CD4-positive, alpha-beta T cell treated with Interleukin-6 for 4 hours (primary cell): ENCODE results near the gene ACBD6.
"Not testable (repeated sequence)": the region's sequence is repeated elsewhere in the genome, so short reads cannot be mapped to it uniquely, and the experiment has no call there.

Experiments
- DNase-seq: peaks from one replicate; pipeline ENCODE4 v3.0.0-alpha.2; 2020; ENCODE audit warnings: mixed read lengths

ACBD6 gene

GRCh38 chr1:180408128-180408527 lies 94.2 kb downstream of the ACBD6 start:
- DNase-seq, result not testable (repeated sequence)

DNA sequence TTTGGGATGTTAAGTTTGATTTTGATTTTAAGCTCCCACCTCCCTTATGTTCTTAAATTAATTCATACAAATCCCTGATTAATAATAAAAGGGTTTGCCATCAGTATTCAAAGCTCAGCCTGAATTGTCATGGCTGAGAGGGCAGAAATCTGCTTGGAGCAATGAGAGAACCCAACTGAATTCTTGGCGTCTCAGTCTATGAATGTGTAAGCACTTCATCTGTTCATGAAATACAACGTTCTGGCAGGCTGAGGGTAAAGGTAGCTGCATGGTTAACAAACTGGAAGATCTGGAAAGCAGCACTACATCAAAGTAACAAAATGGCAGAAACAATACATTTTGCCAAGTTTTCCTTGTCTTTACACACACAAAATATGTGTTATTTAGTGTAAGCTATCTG lies 95.3 kb downstream of the ACBD6 start:
- DNase-seq, result no peak

DNA sequence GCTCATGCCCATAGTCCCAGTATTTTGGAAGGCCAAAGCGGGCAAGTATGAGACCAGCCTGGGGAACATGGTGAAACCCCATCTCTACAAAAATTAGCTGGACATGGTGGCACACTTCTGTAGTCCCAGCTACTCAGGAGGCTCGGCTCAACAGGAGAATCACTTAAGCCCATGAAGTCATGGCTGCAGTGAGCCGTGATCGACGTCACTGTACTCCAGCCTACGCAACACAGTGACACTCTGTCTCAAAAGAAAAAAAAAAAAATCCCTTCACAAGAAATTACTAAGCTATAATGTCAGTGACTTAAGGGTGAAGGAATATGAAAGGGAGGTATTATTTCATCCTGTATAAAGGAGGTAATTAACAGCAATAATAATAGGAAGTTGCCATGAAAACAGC lies 99.8 kb downstream of the ACBD6 start:
- DNase-seq, result no peak

DNA sequence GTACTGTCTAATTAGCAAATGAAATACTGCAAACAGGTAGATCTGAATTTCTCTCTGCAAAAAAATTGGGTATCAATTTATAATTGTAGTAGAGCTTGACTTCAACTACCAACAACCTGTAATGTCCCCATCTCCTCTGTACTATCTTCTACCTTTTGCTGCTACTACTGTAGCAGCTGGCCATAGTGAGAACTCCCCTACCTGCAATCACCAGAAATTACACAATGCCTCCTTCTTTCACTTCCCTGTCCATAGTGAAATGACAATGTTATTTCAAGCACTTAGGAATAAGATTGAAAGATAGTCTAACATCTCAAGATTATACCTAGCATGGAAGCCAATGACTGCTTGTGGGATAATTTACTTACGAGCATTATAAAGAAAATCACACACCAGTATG lies 100.4 kb downstream of the ACBD6 start:
- no peak for DNase-seq

- no peak for DNase-seq
These were observed 105.2 kb downstream of the ACBD6 start for GRCh38 chr1:180397175-180397574.

- no peak for DNase-seq
These were observed 109.8 kb downstream of the ACBD6 start for GRCh38 chr1:180392427-180393145.

- DNase-seq, result no peak
These were observed 110.4 kb downstream of the ACBD6 start for GRCh38 chr1:180392020-180392419.

DNA sequence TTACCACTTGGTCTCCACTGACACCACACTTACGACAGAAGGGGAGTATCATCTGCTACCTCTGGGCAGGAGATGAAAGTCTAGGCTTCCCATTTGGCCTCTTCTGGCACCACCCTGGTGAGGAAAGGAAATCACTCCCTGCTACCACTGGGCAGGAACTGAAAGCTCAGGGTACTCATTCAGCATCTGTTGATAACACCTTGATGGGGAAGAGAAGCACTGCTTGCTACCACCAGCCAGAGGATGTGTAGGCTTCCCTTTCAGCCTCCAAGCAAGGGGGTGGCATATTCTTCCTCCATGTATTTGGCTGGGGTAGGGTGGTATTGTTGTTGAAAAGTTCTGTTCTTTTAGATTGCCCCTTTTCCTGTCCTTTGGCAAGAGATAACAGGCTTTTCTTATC lies 115.0 kb downstream of the ACBD6 start:
- no peak for DNase-seq

DNA sequence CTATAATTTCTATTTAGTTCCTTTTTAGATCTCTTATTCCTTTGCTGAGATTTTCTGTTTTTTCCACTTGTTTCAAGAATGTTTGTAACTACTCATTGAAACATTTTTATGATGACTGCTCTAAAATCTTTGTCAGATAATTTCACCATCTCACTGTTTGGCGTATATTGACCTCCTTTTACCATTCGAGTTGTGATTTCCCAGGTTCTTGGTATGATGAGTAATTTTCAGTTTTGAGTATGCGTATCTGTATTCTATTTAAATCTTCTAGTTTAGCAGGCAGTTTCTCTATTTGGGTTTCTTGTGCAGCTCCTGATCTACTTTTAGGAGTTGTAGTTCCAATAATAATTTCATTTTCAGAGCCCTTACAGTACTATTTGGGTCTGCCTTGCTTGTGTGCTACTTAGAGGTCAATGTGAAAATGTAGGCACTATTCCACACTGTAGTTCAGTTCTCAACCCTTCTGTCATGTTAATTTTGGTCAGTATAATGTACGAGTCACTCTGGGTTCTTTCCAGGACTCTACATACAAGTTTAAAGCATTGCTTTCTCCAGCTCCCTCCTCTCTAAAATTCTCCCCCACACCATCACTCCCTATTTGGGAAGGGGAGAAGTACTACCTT lies 115.5 kb downstream of the ACBD6 start:
- DNase-seq, result no peak

DNA sequence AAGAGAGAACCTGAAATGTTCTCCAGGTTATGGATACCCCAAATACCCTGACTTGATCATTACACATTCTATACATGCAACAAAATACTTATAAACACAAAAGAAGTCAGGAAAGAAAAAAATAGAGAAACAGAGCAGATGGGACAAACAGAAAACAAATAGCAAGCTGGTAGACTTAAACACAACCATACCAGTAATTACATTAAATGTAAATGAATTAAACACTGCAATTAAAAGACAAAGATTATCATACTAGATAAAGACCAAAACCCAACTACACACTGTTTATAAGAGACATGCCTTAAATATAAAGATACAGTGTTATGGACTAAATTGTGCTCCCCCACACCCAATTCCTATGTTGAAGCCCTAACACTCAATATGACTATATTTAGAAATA lies 117.2 kb downstream of the ACBD6 start:
- no peak for DNase-seq

DNA sequence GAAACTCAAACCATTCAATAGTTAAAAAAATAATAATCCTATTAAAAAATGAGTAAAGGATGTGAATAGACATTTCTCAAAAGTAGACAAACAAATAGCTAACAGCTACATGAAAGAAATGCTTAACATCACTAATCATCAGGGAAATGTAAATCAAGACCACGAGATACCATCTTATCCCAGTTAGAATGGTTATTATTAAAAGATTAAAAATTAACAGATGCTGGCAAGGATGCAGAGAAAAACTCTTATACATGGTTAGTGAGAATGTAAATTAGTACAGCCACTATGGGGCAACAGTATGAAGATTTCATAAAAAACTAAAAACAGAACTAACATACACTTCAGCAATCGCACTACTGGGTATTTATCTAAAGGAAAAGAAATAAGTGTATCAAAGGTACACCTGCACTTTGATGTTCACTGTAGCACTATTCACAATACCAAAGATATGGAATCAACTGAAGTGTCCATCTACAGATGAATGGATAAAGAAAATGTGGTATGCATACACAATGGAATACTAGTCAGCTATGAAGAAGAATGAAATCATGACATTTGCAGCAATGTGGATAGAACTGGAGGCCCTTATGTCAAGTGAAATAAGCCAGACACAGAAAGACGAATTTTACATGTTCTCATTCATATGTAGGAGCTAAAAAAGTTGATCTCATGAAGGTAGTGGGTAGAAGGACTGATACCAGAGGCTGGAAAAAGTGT lies 117.9 kb downstream of the ACBD6 start:
- DNase-seq, result no peak

DNA sequence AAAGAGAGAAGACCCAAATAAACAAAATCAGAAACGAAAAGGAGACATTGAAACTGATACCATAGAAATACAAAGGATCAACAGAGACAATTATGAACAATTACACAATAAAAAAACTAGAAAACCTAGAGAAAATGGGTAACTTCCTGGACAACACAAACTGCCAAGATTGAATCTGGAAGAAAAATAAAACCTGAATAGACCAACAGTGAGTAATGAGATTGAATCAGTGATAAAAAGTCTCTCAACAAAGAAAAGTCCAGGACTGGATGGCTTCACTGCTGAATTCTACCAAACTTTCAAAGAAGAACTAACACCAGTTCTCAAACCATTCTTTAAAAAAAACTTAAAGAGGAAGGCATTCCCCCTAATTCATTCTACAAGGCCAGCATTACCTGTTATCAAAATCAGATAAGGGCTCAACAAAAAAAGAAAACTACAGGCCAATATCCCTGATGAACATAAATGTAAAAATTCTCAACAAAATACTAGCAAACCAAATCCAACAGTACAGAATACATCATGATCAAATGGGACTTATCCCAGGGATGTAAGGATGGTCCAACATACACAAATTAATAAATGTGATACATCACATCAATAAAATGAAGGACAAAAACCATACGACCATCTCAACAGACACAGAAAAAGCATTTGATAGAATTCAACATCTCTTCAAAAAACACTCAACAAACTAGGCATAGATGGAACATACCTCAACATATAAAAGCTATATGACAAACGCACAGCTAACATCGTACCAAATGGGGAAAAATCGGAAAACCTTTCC lies 119.9 kb downstream of the ACBD6 start:
- DNase-seq, result no peak

- DNase-seq, result no peak
These were observed 121.2 kb downstream of the ACBD6 start for GRCh38 chr1:180381184-180381580.

DNA sequence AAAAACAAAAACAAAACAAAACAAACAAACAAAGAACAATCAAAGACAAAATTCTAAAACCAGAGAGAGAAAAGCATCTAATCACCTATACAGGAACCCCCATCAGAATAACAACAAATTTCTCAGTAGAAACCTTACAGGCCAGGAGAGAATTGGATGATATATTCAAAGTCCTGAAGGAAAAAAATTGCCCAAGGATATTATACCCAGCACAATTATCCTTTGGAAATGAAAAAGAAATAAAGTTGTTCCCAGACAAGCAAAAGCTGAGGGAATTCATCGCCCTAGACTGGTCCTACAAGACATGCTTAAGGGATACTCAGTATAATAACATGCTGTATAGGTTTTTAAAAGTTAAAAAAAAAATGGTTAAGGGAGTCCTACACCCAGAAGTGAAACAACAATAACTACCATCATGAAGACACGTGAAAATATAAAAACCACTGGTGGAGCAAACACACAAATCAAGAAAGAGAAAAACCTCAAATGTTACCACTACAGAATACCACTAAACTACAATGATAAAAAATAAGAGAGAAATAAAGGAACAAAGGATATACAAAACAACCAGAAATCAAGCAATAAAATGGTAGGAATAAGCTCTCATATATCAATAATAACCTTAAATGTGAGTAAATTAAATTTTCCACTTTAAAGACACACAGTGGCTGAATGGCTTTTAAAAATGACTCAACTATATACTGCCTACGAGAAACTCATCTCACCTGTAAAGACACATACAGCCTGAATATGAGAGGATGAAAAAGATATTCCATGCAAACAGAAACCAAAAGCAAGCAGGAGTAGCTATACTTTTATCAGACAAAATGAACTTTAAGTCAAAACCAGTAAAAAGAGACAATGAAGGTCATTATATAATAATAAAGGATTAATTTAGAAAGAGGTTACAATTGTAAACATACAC lies 121.9 kb downstream of the ACBD6 start:
- no peak for DNase-seq

DNA sequence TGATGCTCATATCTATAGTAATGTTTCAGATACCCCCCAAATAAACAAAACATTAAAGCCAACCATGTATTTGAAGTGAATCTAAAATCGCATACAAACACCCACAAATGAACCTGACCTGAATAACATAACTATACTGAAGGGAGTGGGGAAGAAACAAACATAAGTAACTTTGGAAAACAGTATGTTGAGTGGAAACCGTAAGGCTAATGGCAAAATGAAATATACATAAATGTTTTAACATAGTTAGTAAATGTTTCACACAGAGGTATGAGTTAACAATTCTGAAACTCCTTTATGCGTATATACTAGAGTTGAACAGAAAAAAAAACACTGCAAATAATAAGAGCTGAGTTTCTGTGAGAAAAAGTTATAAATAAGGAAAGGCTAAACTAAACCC lies 125.6 kb downstream of the ACBD6 start:
- no peak for DNase-seq

DNA sequence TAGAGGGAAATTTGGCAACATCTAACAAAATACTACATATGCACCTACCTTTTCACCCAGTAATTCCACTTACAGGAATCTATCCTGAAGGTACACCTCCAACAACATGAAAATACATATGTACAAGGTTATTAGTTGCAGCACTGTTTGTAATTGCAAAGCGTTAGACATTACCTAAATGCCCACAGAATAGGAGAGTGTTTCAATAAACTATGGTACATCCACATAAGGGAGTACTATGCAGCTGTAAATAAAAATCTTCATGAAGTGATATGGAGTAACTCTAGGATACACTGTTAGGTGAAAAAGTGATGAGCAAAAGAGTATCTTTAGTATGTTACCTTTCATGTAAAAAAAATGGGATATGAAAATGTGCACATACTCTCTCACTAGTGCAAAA lies 126.1 kb downstream of the ACBD6 start:
- no peak for DNase-seq

DNA sequence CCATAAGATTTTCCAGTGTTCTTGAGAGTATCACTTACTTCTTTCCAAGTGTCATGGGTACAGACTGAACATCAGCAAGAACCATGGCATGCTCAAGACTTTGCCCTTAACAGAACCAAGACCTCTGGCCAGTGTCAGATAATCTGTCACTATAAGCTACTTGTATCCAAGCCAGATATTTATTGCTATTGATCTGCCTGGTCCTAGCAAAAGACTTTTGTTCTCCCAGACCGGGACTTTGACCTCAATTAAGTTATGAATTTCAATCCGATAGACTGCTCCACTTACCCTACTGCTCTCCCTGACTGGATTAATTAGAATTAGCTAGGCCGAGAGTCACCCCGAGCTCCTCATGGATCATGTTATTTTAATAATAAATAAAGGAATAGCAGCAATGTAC lies 129.6 kb downstream of the ACBD6 start:
- DNase-seq, result no peak

GRCh38 chr1:180370597-180370996 lies 131.8 kb downstream of the ACBD6 start:
- no peak for DNase-seq

- DNase-seq, result no peak
These were observed 132.2 kb downstream of the ACBD6 start for GRCh38 chr1:180370188-180370587.

GRCh38 chr1:180369061-180369460 lies 133.3 kb downstream of the ACBD6 start:
- DNase-seq, result no peak

DNA sequence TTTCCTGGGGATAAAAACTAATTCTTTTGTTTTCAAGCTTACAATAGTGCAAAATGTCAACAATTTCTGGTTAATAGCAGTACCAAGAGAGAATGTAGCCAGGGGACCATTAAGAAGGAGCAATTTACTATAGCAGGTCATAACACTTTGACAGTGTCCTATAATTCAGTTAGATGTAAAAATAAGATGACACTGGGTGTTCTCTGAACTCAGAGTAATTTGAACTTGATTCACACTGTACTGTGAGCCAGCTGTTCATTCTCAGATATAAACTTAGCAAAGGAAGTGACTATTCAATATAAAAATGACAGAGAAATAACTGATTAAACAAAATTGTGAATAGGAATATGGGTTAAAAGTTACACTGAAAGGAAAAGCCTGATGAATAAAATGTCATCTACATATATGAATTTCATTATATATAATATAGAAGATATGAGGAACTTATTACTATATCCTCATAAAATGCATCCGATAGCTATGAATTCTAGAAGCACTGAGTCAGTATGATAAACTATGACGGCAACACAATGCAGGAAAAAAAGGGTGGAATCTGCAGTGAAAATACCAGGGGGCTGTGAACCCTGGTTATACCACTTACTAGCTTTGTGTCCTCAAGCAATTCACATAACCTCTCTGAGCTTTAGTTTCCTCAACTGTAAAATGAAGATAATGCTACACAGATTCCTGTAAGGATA lies 135.9 kb downstream of the ACBD6 start:
- no peak for DNase-seq

DNA sequence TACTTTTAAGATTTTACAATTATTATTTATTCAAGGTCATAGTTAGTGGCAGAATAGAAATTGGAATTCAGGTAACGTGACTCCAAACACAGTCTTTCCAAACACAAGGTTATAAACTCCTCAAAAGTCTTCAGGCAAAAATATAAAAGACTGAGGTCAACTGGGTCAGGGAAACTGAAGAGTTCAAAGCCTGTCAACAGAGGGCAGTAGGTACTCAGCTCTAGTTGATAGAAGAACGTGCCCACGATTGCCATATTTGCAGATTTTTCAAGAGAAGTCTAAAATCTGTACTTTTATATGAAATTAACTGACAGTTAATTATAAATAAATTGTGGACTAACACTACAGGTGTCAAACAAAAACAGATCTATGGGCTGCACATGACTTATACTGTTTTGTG lies 137.3 kb downstream of the ACBD6 start:
- no peak for DNase-seq
